Measurements from ENCODE around the gene CLEC18C.

DNA sequence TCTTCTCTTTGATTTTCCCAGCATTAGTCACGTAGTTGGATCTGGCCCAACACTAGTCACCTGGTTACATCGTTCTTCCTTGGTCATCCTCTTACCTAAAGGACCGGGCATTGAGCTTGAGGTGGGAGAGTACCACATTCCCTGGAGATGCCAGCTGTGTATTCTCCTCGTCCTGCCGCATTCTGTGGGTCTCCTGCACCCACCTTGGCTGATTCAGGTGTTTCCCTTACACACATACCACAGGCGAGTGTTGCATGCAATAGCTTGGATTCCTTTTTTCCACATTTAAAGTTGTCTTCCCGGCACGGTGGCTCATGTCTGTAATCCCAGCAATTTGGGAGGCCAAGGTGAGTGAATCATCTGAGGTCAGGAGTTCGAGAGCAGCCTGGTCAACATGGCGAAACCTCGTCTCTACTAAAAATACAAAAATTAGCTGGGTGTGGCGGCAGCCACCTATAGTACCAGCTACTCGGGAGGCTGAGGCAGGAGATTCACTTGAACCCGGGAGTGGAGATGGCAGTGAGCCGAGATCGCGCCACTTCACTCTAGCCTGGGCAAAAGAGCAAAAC, 21.6 kb upstream of the CLEC18C start:
- TF ChIP-seq, protein P1, sequence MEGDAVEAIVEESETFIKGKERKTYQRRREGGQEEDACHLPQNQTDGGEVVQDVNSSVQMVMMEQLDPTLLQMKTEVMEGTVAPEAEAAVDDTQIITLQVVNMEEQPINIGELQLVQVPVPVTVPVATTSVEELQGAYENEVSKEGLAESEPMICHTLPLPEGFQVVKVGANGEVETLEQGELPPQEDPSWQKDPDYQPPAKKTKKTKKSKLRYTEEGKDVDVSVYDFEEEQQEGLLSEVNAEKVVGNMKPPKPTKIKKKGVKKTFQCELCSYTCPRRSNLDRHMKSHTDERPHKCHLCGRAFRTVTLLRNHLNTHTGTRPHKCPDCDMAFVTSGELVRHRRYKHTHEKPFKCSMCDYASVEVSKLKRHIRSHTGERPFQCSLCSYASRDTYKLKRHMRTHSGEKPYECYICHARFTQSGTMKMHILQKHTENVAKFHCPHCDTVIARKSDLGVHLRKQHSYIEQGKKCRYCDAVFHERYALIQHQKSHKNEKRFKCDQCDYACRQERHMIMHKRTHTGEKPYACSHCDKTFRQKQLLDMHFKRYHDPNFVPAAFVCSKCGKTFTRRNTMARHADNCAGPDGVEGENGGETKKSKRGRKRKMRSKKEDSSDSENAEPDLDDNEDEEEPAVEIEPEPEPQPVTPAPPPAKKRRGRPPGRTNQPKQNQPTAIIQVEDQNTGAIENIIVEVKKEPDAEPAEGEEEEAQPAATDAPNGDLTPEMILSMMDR (IDR thresholded peaks at IDR 0.05): no peak
- no peak for TF ChIP-seq POLR2A (IDR thresholded peaks at IDR 0.05)
